Hematopoietic multipotent progenitor cell treated with erythropoietin and hydrocortisone succinate and interleukin-3 and kit ligand, for 17 days (in vitro differentiated cells): ENCODE results near the gene CD320.
A peak's percentile ranks its signal among the peaks of the same experiment; 100 is the strongest.
"Not testable (repeated sequence)": the region's sequence is repeated elsewhere in the genome, so short reads cannot be mapped to it uniquely, and the experiment has no call there.

Experiments used
- DNase-seq: peaks from one replicate; pipeline ENCODE4 v3.0.0-alpha.2; 2015; ENCODE audit warnings: low spot score

Gene CD320

GRCh38 chr19:8308891-8309291 lies 733 bp upstream of the CD320 start:
- no peak for DNase-seq

GRCh38 chr19:8307400-8307964 lies 676 bp downstream of the CD320 start:
- DNase-seq = no peak

GRCh38 chr19:8306235-8307054 lies 1.7 kb downstream of the CD320 start:
- no peak for DNase-seq

GRCh38 chr19:8305798-8306197 lies 2.4 kb downstream of the CD320 start:
- DNase-seq = no peak

GRCh38 chr19:8304841-8305621 lies 3.1 kb downstream of the CD320 start:
- DNase-seq = no peak

GRCh38 chr19:8302734-8303133 lies 5.4 kb downstream of the CD320 start:
- DNase-seq = no peak

- peak; percentile 18 for DNase-seq
Observed at GRCh38 chr19:8302357-8302691, 5.8 kb downstream of the CD320 start.

GRCh38 chr19:8291337-8291736 lies 16.8 kb downstream of the CD320 start:
- not testable (repeated sequence) for DNase-seq

GRCh38 chr19:8276508-8276907 lies 31.6 kb downstream of the CD320 start:
- DNase-seq = not testable (repeated sequence)

GRCh38 chr19:8269724-8270123 lies 38.4 kb downstream of the CD320 start:
- DNase-seq = no peak

- DNase-seq = no peak
Observed at GRCh38 chr19:8265872-8266271, 42.3 kb downstream of the CD320 start.

- not testable (repeated sequence) for DNase-seq
Observed at GRCh38 chr19:8264248-8264647, 43.9 kb downstream of the CD320 start.

GRCh38 chr19:8262431-8262830 lies 45.7 kb downstream of the CD320 start:
- no peak for DNase-seq

- DNase-seq = no peak
Observed at GRCh38 chr19:8261881-8262280, 46.3 kb downstream of the CD320 start.

- DNase-seq = no peak
Observed at GRCh38 chr19:8261347-8261746, 46.8 kb downstream of the CD320 start.

GRCh38 chr19:8259922-8260247 lies 48.3 kb downstream of the CD320 start:
- DNase-seq = no peak

GRCh38 chr19:8259142-8259921 lies 48.8 kb downstream of the CD320 start:
- DNase-seq = no peak

- no peak for DNase-seq
Observed at GRCh38 chr19:8257052-8257443, 51.1 kb downstream of the CD320 start.

- DNase-seq = no peak
Observed at GRCh38 chr19:8256276-8257051, 51.7 kb downstream of the CD320 start.

GRCh38 chr19:8255426-8256125 lies 52.6 kb downstream of the CD320 start:
- no peak for DNase-seq
